Endometrial microvascular endothelial cells (primary cell): ENCODE measurements around the gene ZEB2. TPM values are rescaled to one million over a fixed set of nuclear protein-coding genes. Genes with fewer than 3 reads are reported as not detected.
"Not testable (repeated sequence)": the region's sequence is repeated elsewhere in the genome, so short reads cannot be mapped to it uniquely, and the experiment has no call there.

Experiments used
- in situ Hi-C: cut with HindIII; loops from 2 replicates; pipeline ENCODE4 v1.10.0; 2017; ENCODE audit warnings: low sequenced_read_pairs, low pct_unique_long_range_greater_than_20kb; ENCODE audit errors: inconsistent ontology term
- total RNA-seq: library from RNA; depleted of rRNA; stranded (reverse); fragments of >200 nt; gene quantifications from one replicate; pipeline ENCODE4 v1.2.3, GENCODE V29; 2015; ENCODE audit errors: inconsistent ontology term

Gene ZEB2
- total RNA-seq, 1 donor from 2014 or later: 9.7 TPM

- in situ Hi-C loops: no loop called here
Measured at GRCh38 chr2:144381716-144382115, 138.2 kb downstream of the ZEB2 start.

- in situ Hi-C loops: no loop called here
Measured at GRCh38 chr2:144379851-144380311, 140.0 kb downstream of the ZEB2 start.

GRCh38 chr2:144378551-144378950 lies 141.4 kb downstream of the ZEB2 start:
- in situ Hi-C loops: no loop called here

GRCh38 chr2:144377914-144378313 lies 142.0 kb downstream of the ZEB2 start:
- in situ Hi-C loops: no loop called here

GRCh38 chr2:144376926-144377325 lies 143.0 kb downstream of the ZEB2 start:
- in situ Hi-C loops: no loop called here

GRCh38 chr2:144376460-144376859 lies 143.5 kb downstream of the ZEB2 start:
- in situ Hi-C loops: no loop called here

GRCh38 chr2:144374163-144374661 lies 145.7 kb downstream of the ZEB2 start:
- in situ Hi-C loops: no loop called here

- in situ Hi-C loops: no loop called here
Measured at GRCh38 chr2:144372410-144373080, 147.4 kb downstream of the ZEB2 start.

GRCh38 chr2:144370937-144371584 lies 148.9 kb downstream of the ZEB2 start:
- in situ Hi-C loops: no loop called here

GRCh38 chr2:144369416-144369815 lies 150.5 kb downstream of the ZEB2 start:
- in situ Hi-C loops: no loop called here

- in situ Hi-C loops: no loop called here
Measured at GRCh38 chr2:144366825-144367429, 153.0 kb downstream of the ZEB2 start.

GRCh38 chr2:144364944-144365738 lies 154.8 kb downstream of the ZEB2 start:
- in situ Hi-C loops: no loop called here

GRCh38 chr2:144364247-144364646 lies 155.7 kb downstream of the ZEB2 start:
- in situ Hi-C loops: not testable (repeated sequence)

GRCh38 chr2:144362401-144362800 lies 157.5 kb downstream of the ZEB2 start:
- in situ Hi-C loops: no loop called here

- in situ Hi-C loops: no loop called here
Measured at GRCh38 chr2:144361742-144362141, 158.2 kb downstream of the ZEB2 start.

- in situ Hi-C loops: no loop called here
Measured at GRCh38 chr2:144359684-144360083, 160.2 kb downstream of the ZEB2 start.

GRCh38 chr2:144358979-144359541 lies 160.9 kb downstream of the ZEB2 start:
- in situ Hi-C loops: no loop called here

- in situ Hi-C loops: no loop called here
Measured at GRCh38 chr2:144358374-144358964, 161.4 kb downstream of the ZEB2 start.
